ENCODE data around the gene CACNA2D3. TPM values are rescaled to one million over a fixed set of nuclear protein-coding genes. Genes with fewer than 3 reads are reported as not detected.

The CACNA2D3 gene
- total and polyA plus RNA-seq, 12 donors, result 0.51 to 43.5 (median 19.3) TPM

- 93 to 100% methylated on average over 2 of the region's 2 CpGs for WGBS, 2 donors
- no peak for DNase-seq
- ATAC-seq, result no peak
- Histone ChIP-seq H3K9me3 (peaks cover 0 to 16% (median 9%) of the 10 kb centered on the region in 11 donors), H3K27me3 (no peaks in the 10 kb centered on the region), H3K36me3 (no peaks in the 10 kb centered on the region), H3K27ac (no peak overlapping the region), H3K4me1 (no peaks in the 10 kb centered on the region), H3K4me3 (no peak overlapping the region)
- intact Hi-C loops (cut with DNase I), result no loop called here
- no peak for TF ChIP-seq CTCF (IDR thresholded peaks at IDR 0.05)
Observed at GRCh38 chr3:54831112-54831511, 708.8 kb downstream of the CACNA2D3 start.

GRCh38 chr3:54832876-54833275 lies 710.5 kb downstream of the CACNA2D3 start:
- Histone ChIP-seq H3K9me3 (peaks cover 0 to 16% (median 9%) of the 10 kb centered on the region in 11 donors), H3K27me3 (no peaks in the 10 kb centered on the region), H3K27ac (no peak overlapping the region), H3K4me3 (no peak overlapping the region), H3K4me1 (no peaks in the 10 kb centered on the region), H3K36me3 (no peaks in the 10 kb centered on the region)
- ATAC-seq (no peak), DNase-seq (no peak)
- no peak for TF ChIP-seq CTCF (IDR thresholded peaks at IDR 0.05)
- 65 to 75% methylated on average over 1 of the region's 1 CpG for WGBS, 2 donors
- intact Hi-C loops (cut with DNase I), result no loop called here

GRCh38 chr3:54835701-54836100 lies 713.3 kb downstream of the CACNA2D3 start:
- TF ChIP-seq CTCF (IDR thresholded peaks at IDR 0.05), result no peak
- WGBS, 2 donors, result 78 to 83% methylated on average over 3 of the region's 3 CpGs
- Histone ChIP-seq H3K27ac (no peak overlapping the region), H3K27me3 (no peaks in the 10 kb centered on the region), H3K36me3 (no peaks in the 10 kb centered on the region), H3K4me1 (no peaks in the 10 kb centered on the region), H3K4me3 (no peak overlapping the region), H3K9me3 (peaks cover 0 to 7% (median 2%) of the 10 kb centered on the region in 11 donors)
- intact Hi-C loops (cut with DNase I), result no loop called here
- ATAC-seq, result no peak
- DNase-seq, result no peak

- ATAC-seq, result no peak
- no peak for TF ChIP-seq CTCF (IDR thresholded peaks at IDR 0.05)
- Histone ChIP-seq H3K36me3 (no peaks in the 10 kb centered on the region), H3K9me3 (no peaks in the 10 kb centered on the region), H3K27me3 (no peaks in the 10 kb centered on the region), H3K4me1 (no peaks in the 10 kb centered on the region), H3K4me3 (no peak overlapping the region), H3K27ac (no peak overlapping the region)
- WGBS, 2 donors, result 61 to 75% methylated on average over 8 of the region's 8 CpGs
- intact Hi-C loops (cut with DNase I), result no loop called here
- DNase-seq, result no peak
Observed at GRCh38 chr3:54836871-54837270, 714.5 kb downstream of the CACNA2D3 start.
